A549 (cell line): ENCODE data around the gene SMIM45.

Experiments used
- ATAC-seq, 2 experiments: fragments of 200-7000 bp in 1 of 2; fragments of >200 bp in 1 of 2; cut with Nextera tagmentation in 1 of 2; cut with Tn5 transposase in 1 of 2; 3 replicates each; pipeline versions ENCODE4 v1.8.0 to v1.9.1; 2018 to 2020; ENCODE audit warnings: mild to moderate bottlenecking in 1 of 2, moderate library complexity in 1 of 2
- CTCF ChIA-PET: fragments of 300-600 bp; sonication (Branson Sonifier 250); formaldehyde crosslinking; extraction: SDS; loops from one replicate; lab custom pipeline; 2021; ENCODE audit warnings: antibody characterized with exemption, inconsistent platforms; lab: Yijun Ruan, JAX
- POLR2A ChIA-PET: fragments of 350-600 bp; formaldehyde crosslinking; extraction: SDS; loops from one replicate; lab custom pipeline; 2021; ENCODE audit warnings: antibody characterized with exemption, inconsistent platforms; lab: Yijun Ruan, JAX
- DNase-seq, 2 experiments: peaks; one replicate each; pipeline versions ENCODE4 v3.0.0 to v3.0.0-alpha.2; 2011 to 2016; ENCODE audit warnings: low read depth in 1 of 2, low spot score in 1 of 2
- FAIRE-seq: peaks from 2 replicates; lab custom pipeline; 2011; peaks lifted over from hg19 to GRCh38; lab: Jason Lieb, UNC
- H3K27ac ChIP-seq, 2 experiments: fragments of >200 bp; sonication (Bioruptor Twin); formaldehyde crosslinking; 3 replicates each; pipeline ENCODE4 v1.5.1; 2016 to 2017
- H3K4me1 ChIP-seq: fragments of >200 bp; sonication (Bioruptor Twin); formaldehyde crosslinking; 3 replicates; pipeline ENCODE4 v1.6.1; 2016
- H3K4me2 ChIP-seq: fragments of >200 bp; sonication (Bioruptor Twin); formaldehyde crosslinking; 3 replicates; pipeline ENCODE4 v1.6.1; 2016
- H3K4me3 ChIP-seq: fragments of >200 bp; sonication (Bioruptor Twin); formaldehyde crosslinking; 3 replicates; pipeline ENCODE4 v1.5.1; 2016
- H3K9me3 ChIP-seq: fragments of >200 bp; sonication (Bioruptor Twin); formaldehyde crosslinking; 3 replicates; pipeline ENCODE4 v1.6.1; 2016
- BHLHE40 ChIP-seq: IDR thresholded peaks from 2 replicates; pipeline ENCODE4 v1.6.1; 2012; ENCODE audit warnings: low read depth, low read length, inconsistent platforms
- CHD2 ChIP-seq: fragments of 150-350 bp; IDR thresholded peaks from 2 replicates; pipeline ENCODE4 v1.6.1; 2014; ENCODE audit warnings: low read length; ENCODE audit not compliant: partially characterized antibody
- E2F6 ChIP-seq: IDR thresholded peaks from 2 replicates; pipeline ENCODE4 v1.6.1; 2012; ENCODE audit warnings: low read depth, borderline replicate concordance
- ELK1 ChIP-seq: fragments of 150-350 bp; IDR thresholded peaks from 2 replicates; pipeline ENCODE4 v1.6.1; 2014; ENCODE audit warnings: low read depth, mild to moderate bottlenecking, low read length
- KDM1A ChIP-seq: fragments of 200-600 bp; sonication (generic); IDR thresholded peaks from 2 replicates; pipeline ENCODE4 v1.6.1; 2016; ENCODE audit warnings: low read depth, mild to moderate bottlenecking
- KDM5A ChIP-seq: fragments of 200-600 bp; sonication (generic); IDR thresholded peaks from 2 replicates; pipeline ENCODE4 v1.6.1; 2016; ENCODE audit warnings: antibody characterized with exemption, mild to moderate bottlenecking
- MAFK ChIP-seq: fragments of 450-650 bp; IDR thresholded peaks from 2 replicates; pipeline ENCODE4 v1.6.1; 2014; ENCODE audit not compliant: partially characterized antibody
- MAZ ChIP-seq: fragments of 150-350 bp; IDR thresholded peaks from 2 replicates; pipeline ENCODE4 v1.6.1; 2014; ENCODE audit warnings: antibody characterized with exemption, low read depth, low read length, borderline replicate concordance
- NR3C1 ChIP-seq: fragments of >200 bp; sonication (Bioruptor Twin); formaldehyde crosslinking; IDR thresholded peaks from 3 replicates; pipeline ENCODE4 v1.6.1; 2017
- PBX3 ChIP-seq: IDR thresholded peaks from 2 replicates; pipeline ENCODE4 v1.6.1; 2012
- REST ChIP-seq: fragments of 200-600 bp; sonication (generic); IDR thresholded peaks from 2 replicates; pipeline ENCODE4 v1.6.1; 2016; ENCODE audit warnings: antibody characterized with exemption, mild to moderate bottlenecking, moderate library complexity
- RFX5 ChIP-seq: fragments of 450-650 bp; IDR thresholded peaks from 2 replicates; pipeline ENCODE4 v1.7.1; 2014; ENCODE audit warnings: antibody characterized with exemption, mild to moderate bottlenecking, moderate library complexity
- RNF2 ChIP-seq: fragments of 200-600 bp; sonication (generic); IDR thresholded peaks from 2 replicates; pipeline ENCODE4 v1.6.1; 2016; ENCODE audit warnings: low read depth, mild to moderate bottlenecking, antibody characterized with exemption, moderate library complexity, borderline replicate concordance
- TFCP2L1 ChIP-seq: fragments of 250-450 bp; sonication (Bioruptor Pico); IDR thresholded peaks from 2 replicates; pipeline ENCODE4 v1.5.0; 2021; ENCODE audit warnings: mild to moderate bottlenecking
- USF2 ChIP-seq: fragments of 450-650 bp; IDR thresholded peaks from 2 replicates; pipeline ENCODE4 v1.6.1; 2014; ENCODE audit warnings: antibody characterized with exemption
- ZFP36 ChIP-seq: fragments of 450-650 bp; IDR thresholded peaks from 2 replicates; pipeline ENCODE4 v1.6.1; 2014; ENCODE audit warnings: borderline replicate concordance; ENCODE audit not compliant: partially characterized antibody
- ZSCAN20 ChIP-seq: fragments of 250-450 bp; sonication (Bioruptor Pico); IDR thresholded peaks from 2 replicates; pipeline ENCODE4 v1.8.0; 2022; ENCODE audit warnings: mild to moderate bottlenecking, moderate library complexity
- WGBS: methylation state at CpG from one replicate; pipeline ENCODE4 v1.1.6; 2017; ENCODE audit errors: missing lambda C conversion rate; 5-methylcytosine and 5-hydroxymethylcytosine counted together

The SMIM45 gene

GRCh38 chr22:41928593-41929417, 23.1 kb upstream of the SMIM45 start:
- Histone ChIP-seq H3K4me1 (no peaks in the 10 kb centered on the region), H3K9me3 (no peaks in the 10 kb centered on the region), H3K27ac (no peak overlapping the region), H3K4me3 (no peak overlapping the region), H3K4me2 (no peak overlapping the region)
- FAIRE-seq (no peak), DNase-seq (no peak), ATAC-seq (peak in 1 of 2 experiments; percentile 8; a peak in 3 of 6 replicates)
- WGBS, result 74% methylated on average over 8 of the region's 14 CpGs
- ChIA-PET CTCF (interaction anchor here (1.2 to 2.0 kb wide), 2 partner anchors 12 to 106 kb away, joined by 6 to 14 read pairs; no protein-coding TSS in a partner anchor), POLR2A (no interaction called here)
- no peak for TF ChIP-seq BHLHE40
- TF ChIP-seq RFX5, result no peak
- no peak for TF ChIP-seq PBX3
- TF ChIP-seq KDM5A, result no peak
- TF ChIP-seq REST, result no peak

GRCh38 chr22:41929418-41929810, 22.5 kb upstream of the SMIM45 start:
- TF ChIP-seq USF2, result no peak
- no peak for TF ChIP-seq ELK1
- no peak for TF ChIP-seq MAZ
- no peak for TF ChIP-seq CHD2
- TF ChIP-seq RNF2, result no peak
- TF ChIP-seq NR3C1, result no peak
- TF ChIP-seq MAFK, result no peak
- TF ChIP-seq TFCP2L1 (CRISPR knock-in tag), result no peak
- no peak for TF ChIP-seq ZSCAN20 (CRISPR knock-in tag)
- TF ChIP-seq KDM1A, result no peak
- TF ChIP-seq BHLHE40, result no peak
- TF ChIP-seq E2F6, result no peak
- TF ChIP-seq ZFP36, result no peak
- Histone ChIP-seq H3K4me1 (no peaks in the 10 kb centered on the region), H3K4me2 (no peak overlapping the region), H3K9me3 (no peaks in the 10 kb centered on the region), H3K4me3 (no peak overlapping the region), H3K27ac (no peak overlapping the region)
- ChIA-PET CTCF (interaction anchor here (2.0 kb wide), 1 partner anchor 12 kb away, joined by 14 read pairs; no protein-coding TSS in a partner anchor), POLR2A (no interaction called here)
- no peak for DNase-seq
- no CpG with 5 or more reads among the region's 8 CpGs for WGBS
- ATAC-seq, result no peak
- FAIRE-seq, result no peak
